Testis (tissue), 2 donors: Measurements from ENCODE around the gene CPM.

Experiments
- CTCF ChIP-seq, 3 experiments: fragments of 450-650 bp in 2 of 3; fragments of 200-600 bp in 1 of 3; sonication (generic) in 1 of 3; IDR thresholded peaks; one replicate each; pipeline ENCODE4 v1.5.1; 2016 to 2019; ENCODE audit warnings: antibody characterized with exemption in 3 of 3, mild to moderate bottlenecking in 2 of 3, moderate library complexity in 1 of 3
- POLR2A ChIP-seq: fragments of 450-650 bp; IDR thresholded peaks from one replicate; pipeline ENCODE4 v1.6.1; 2017; ENCODE audit warnings: antibody characterized with exemption, mild to moderate bottlenecking, moderate library complexity

DNA sequence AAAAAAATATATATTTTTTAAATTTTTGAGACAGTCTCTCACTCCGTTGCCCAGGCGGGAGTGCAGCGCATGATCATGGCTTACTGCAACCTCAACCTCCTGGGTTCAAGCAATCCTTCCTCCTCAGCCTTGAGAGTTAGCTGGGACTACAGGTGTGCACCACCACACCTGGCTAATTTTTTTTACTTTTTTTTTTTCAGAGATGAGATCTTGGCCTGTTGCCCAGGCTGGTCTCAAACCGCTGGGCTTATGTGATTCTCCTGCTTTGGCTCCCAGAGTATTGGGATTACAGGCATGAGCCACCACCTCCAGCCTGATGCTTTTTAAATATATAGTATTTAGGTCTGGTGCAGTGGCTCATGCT lies 100.5 kb downstream of the CPM start:
- no peak for TF ChIP-seq CTCF (IDR thresholded peaks at IDR 0.05)
- TF ChIP-seq POLR2A: no peak
